HepG2 (cell line): ENCODE results near the gene BRCA1.

Source experiments
- CBFB ChIP-seq: sonication (generic); formaldehyde crosslinking; IDR thresholded peaks from 2 replicates; pipeline ENCODE4 v1.4.0; 2020; ENCODE audit warnings: missing genetic modification reagents
- FOSL1 ChIP-seq: sonication (generic); formaldehyde crosslinking; IDR thresholded peaks from 2 replicates; pipeline ENCODE4 v1.9.0; 2021; ENCODE audit warnings: missing genetic modification reagents, borderline replicate concordance
- HNRNPH1 ChIP-seq: fragments of 200-400 bp; formaldehyde crosslinking; optimal IDR thresholded peaks from 2 replicates; pipeline ENCODE3; 2017; ENCODE audit warnings: mild to moderate bottlenecking, low read depth, low read length
- RXRB ChIP-seq: IDR thresholded peaks from 2 replicates; pipeline ENCODE4 v1.6.1; 2016; ENCODE audit warnings: borderline replicate concordance, missing genetic modification reagents, missing compliant biosample characterization
- ZBTB46 ChIP-seq: sonication (generic); formaldehyde crosslinking; IDR thresholded peaks from 2 replicates; pipeline ENCODE4 v1.4.0; 2020; ENCODE audit warnings: mild to moderate bottlenecking, missing genetic modification reagents, borderline replicate concordance

GRCh38 chr17:43051969-43052368 is 73.2 kb downstream of the BRCA1 start:
- TF ChIP-seq HNRNPH1 (no peak), RXRB (no peak), CBFB (CRISPR knock-in tag) (no peak), ZBTB46 (no peak), FOSL1 (CRISPR knock-in tag) (no peak)
